Suprapubic skin (tissue), 4 donors: ENCODE measurements around the gene GALNT2.

Source experiments
- EP300 ChIP-seq: sonication (generic); formaldehyde crosslinking; IDR thresholded peaks from one replicate; pipeline ENCODE4 v1.6.1; 2017; ENCODE audit warnings: antibody characterized with exemption
- POLR2AphosphoS5 ChIP-seq, 3 donors: sonication (generic); formaldehyde crosslinking; IDR thresholded peaks; one replicate each; pipeline ENCODE4 v1.6.1; 2017; ENCODE audit warnings: antibody characterized with exemption in 3 of 3

- TF ChIP-seq EP300 (no peak), POLR2AphosphoS5 (IDR thresholded peaks at IDR 0.05) (no peak)
These were observed 134.4 kb downstream of the GALNT2 start for GRCh38 chr1:230201445-230201844.
